MCF 10A (cell line): ENCODE results near the gene KRT86. TPM values are rescaled to one million over a fixed set of nuclear protein-coding genes. Genes with fewer than 3 reads are reported as not detected.
A peak's percentile ranks its signal among the peaks of the same experiment; 100 is the strongest.

ENCODE experiments used
- BruUV-seq: library from RNA; stranded (reverse); fragments of 400-500 nt; replicated peaks from 2 replicates; lab custom pipeline; 2021; lab: Mats Ljungman, UMichigan
- CTCF ChIA-PET: fragments of 300-600 bp; sonication (Branson Sonifier 250); formaldehyde crosslinking; extraction: SDS; loops from one replicate; lab custom pipeline; 2021; ENCODE audit warnings: antibody characterized with exemption, inconsistent platforms; lab: Yijun Ruan, JAX
- POLR2A ChIA-PET: fragments of 300-600, 350-650 bp; sonication (Branson Sonifier 250); formaldehyde crosslinking; extraction: SDS; loops from one replicate; lab custom pipeline; 2020; ENCODE audit warnings: antibody characterized with exemption, inconsistent platforms; lab: Yijun Ruan, JAX
- DNase-seq: peaks from one replicate; pipeline ENCODE4 v3.0.0-alpha.2; 2018; ENCODE audit not compliant: unreplicated experiment
- H3K27ac Mint-ChIP-seq: one replicate; pipeline ENCODE4 v1.8.0; 2022; ENCODE audit warnings: mild to moderate bottlenecking, low read depth, mixed read lengths; ENCODE audit not compliant: unreplicated experiment
- H3K27me3 Mint-ChIP-seq: one replicate; pipeline ENCODE4 v1.8.0; 2022; ENCODE audit warnings: mixed read lengths; ENCODE audit not compliant: insufficient read depth, unreplicated experiment
- H3K36me3 Mint-ChIP-seq: one replicate; pipeline ENCODE4 v1.8.0; 2022; ENCODE audit warnings: mild to moderate bottlenecking, moderate library complexity, mixed read lengths; ENCODE audit not compliant: insufficient read depth, unreplicated experiment
- H3K4me1 Mint-ChIP-seq: one replicate; pipeline ENCODE4 v1.8.0; 2022; ENCODE audit warnings: mixed read lengths; ENCODE audit not compliant: insufficient read depth, unreplicated experiment
- H3K4me3 Mint-ChIP-seq: one replicate; pipeline ENCODE4 v1.8.0; 2022; ENCODE audit warnings: mild to moderate bottlenecking, moderate library complexity, mixed read lengths; ENCODE audit not compliant: unreplicated experiment
- H3K9me3 Mint-ChIP-seq: one replicate; pipeline ENCODE4 v1.8.0; 2022; ENCODE audit warnings: mixed read lengths; ENCODE audit not compliant: unreplicated experiment
- intact Hi-C: fragments of 100-400 bp; cut with micrococcal nuclease; formaldehyde crosslinking; loops from 2 replicates; pipeline ENCODE4 v1.14.1; 2022
- total RNA-seq: library from RNA; stranded (reverse); gene quantifications from 2 replicates; pipeline ENCODE4 v1.2.3, GENCODE V29; 2022
- TF ChIP-seq, protein P1 (sequence below): fragments of 200-600 bp; IDR thresholded peaks from one replicate; pipeline ENCODE4 v1.8.0; 2022; ENCODE audit warnings: antibody characterized with exemption, mild to moderate bottlenecking; ENCODE audit not compliant: unreplicated experiment

Gene KRT86
- total RNA-seq, 1 experiment from 2014 or later = 37.8 TPM

DNA sequence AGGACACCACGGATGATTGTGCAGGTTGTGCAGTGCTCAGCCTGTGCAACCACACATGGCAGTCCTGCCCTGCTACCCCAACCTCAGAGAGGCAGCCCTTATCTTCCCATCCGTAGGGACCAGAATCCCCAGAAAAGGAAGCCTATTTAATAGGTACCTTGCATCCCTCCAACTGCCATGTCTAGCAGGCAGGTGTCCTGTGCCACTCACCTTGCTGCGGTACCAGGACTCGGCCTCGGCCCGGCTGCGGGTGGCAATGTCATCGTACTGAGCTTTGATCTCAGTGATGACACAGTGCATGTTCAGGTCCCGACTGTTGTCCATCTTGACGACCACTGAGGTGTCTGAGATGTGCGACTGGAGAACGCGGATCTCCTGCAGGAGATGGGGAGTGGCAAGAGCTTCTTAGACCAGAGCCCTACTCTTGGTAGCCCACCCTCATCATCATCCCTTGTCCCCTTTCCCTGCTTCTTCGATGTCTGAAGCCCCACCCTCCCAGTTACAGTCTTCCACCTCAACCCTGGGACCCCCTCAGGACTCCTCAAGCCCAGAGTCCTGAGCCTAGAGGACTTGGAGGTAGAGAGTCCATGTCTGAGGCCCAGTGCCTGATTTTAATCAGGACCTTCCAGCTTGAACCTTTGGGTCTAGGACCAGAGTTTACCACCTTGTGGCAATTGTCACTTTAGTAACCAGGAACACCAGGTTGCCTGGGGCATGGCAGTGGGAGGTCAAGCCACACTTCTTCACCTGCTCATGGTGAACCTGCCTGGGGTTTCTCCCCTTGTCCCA is 20.9 kb upstream of the KRT86 start:
- BruUV-seq = no TSS peak
- H3K4me1 Mint-ChIP-seq = peaks cover 17% of the 10 kb centered on the region
- H3K27me3 Mint-ChIP-seq = no peaks in the 10 kb centered on the region
- peak; percentile 53 for DNase-seq
- peaks cover 32% of the 10 kb centered on the region for H3K36me3 Mint-ChIP-seq
- ChIA-PET CTCF (interaction anchor here (0.6 to 2.8 kb wide), 3 partner anchors 10 to 132 kb away, joined by 3 to 11 read pairs (median 9); partner anchors contain the start of gene KRT84), POLR2A (interaction anchor here (0.6 to 3.6 kb wide), 4 partner anchors 9 to 84 kb away, joined by 3 to 13 read pairs (median 8); no protein-coding TSS in a partner anchor)
- no peak overlapping the region for H3K4me3 Mint-ChIP-seq
- H3K9me3 Mint-ChIP-seq = no peaks in the 10 kb centered on the region
- intact Hi-C loops = no loop called here
- TF ChIP-seq, protein P1, sequence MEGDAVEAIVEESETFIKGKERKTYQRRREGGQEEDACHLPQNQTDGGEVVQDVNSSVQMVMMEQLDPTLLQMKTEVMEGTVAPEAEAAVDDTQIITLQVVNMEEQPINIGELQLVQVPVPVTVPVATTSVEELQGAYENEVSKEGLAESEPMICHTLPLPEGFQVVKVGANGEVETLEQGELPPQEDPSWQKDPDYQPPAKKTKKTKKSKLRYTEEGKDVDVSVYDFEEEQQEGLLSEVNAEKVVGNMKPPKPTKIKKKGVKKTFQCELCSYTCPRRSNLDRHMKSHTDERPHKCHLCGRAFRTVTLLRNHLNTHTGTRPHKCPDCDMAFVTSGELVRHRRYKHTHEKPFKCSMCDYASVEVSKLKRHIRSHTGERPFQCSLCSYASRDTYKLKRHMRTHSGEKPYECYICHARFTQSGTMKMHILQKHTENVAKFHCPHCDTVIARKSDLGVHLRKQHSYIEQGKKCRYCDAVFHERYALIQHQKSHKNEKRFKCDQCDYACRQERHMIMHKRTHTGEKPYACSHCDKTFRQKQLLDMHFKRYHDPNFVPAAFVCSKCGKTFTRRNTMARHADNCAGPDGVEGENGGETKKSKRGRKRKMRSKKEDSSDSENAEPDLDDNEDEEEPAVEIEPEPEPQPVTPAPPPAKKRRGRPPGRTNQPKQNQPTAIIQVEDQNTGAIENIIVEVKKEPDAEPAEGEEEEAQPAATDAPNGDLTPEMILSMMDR = no peak
- H3K27ac Mint-ChIP-seq = peak overlapping the region; percentile 84

DNA sequence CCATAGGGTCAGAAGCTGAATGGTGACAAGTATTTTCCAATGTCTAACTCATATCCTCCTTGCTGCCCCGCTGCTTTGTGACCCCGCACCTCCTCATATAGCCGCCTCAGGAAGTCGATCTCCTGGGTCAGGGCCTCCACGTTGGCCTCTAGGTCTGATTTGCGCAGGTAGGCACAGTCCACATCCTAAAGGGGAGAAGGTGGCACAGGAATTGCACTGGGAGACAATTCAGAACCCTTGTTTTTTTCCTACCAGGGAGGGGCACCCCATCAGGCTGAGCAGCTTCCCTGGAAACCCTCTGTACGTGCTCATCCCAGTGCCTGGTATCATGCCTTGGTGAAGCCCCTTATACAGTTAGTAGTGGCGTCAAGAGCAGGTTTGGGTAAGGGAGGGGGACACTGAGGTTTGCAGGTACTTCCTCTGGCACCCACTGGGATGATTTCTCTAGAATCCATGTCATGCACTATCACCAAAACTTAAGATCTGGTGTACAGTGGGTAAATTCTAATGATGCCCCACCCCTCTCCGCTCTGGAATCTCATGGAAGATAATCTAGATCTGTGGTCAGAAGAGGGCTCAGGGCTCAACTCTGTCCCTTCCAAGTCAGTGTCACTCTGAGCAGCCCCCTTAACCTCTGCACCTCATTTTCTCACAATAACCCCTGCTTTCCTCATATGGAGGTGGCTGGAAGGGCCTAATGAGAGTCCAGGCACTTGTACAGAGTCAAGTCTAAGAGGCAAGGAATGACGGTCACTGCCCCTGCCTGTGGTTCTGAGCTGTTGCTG is 20.1 kb upstream of the KRT86 start:
- Mint-ChIP-seq H3K27ac (no peak overlapping the region), H3K36me3 (peaks cover 24% of the 10 kb centered on the region), H3K9me3 (no peaks in the 10 kb centered on the region), H3K27me3 (no peaks in the 10 kb centered on the region), H3K4me1 (peaks cover 16% of the 10 kb centered on the region), H3K4me3 (no peak overlapping the region)
- intact Hi-C loops = no loop called here
- CTCF ChIA-PET = interaction anchor here (0.6 to 2.8 kb wide), 4 partner anchors 10 to 131 kb away, joined by 3 to 11 read pairs (median 6); partner anchors contain the start of gene KRT84
- TF ChIP-seq, protein P1 = no peak
- peak; percentile 54 for DNase-seq
- BruUV-seq = no TSS peak
- POLR2A ChIA-PET = interaction anchor here (0.6 to 3.6 kb wide), 5 partner anchors 8 to 40 kb away, joined by 3 to 13 read pairs (median 5); no protein-coding TSS in a partner anchor

DNA sequence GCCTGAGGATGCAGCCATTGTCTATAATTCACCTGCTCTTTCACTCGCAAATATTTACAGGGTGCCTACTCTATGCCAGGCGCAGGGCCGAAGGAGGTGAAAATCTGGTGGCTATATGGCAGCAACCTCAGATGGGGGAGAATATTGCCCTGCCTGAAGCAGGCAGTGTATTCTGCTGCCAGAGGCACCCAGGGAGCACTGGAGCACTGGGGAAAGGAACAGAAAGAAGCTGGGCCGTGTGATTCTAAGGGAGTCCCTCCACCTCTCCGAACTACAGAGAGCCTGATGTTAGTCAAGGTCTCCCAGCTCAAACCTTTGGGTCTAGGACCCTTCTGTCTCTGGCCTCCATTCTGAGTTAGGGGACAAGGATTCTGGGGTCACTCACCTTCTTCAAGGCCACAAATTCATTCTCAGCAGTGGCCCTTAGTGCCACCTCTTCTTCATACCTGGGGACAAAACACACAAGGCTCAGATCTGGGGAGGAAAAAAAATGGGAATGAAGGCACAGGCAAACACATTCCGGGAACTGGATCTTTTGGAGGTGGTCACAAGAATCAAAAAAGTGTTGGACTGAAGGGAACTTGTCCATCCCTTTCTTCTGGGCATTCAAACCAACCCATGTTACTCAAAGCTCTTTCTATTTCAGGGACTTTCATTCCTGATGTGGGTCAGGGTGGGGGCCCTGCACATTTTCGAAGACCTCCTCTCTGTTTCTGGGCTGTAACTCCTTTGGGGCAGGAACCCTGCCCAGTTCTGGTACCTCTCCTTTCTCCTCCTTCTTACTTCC is 19.3 kb upstream of the KRT86 start:
- Mint-ChIP-seq H3K36me3 (peaks cover 17% of the 10 kb centered on the region), H3K4me3 (no peak overlapping the region), H3K4me1 (peaks cover 14% of the 10 kb centered on the region), H3K9me3 (no peaks in the 10 kb centered on the region), H3K27ac (peak overlapping the region; percentile 11), H3K27me3 (no peaks in the 10 kb centered on the region)
- BruUV-seq = no TSS peak
- ChIA-PET CTCF (interaction anchor here (0.7 to 1.6 kb wide), 3 partner anchors 11 to 72 kb away, joined by 3 to 4 read pairs (median 3); no protein-coding TSS in a partner anchor), POLR2A (interaction anchor here (0.6 to 3.6 kb wide), 8 partner anchors 9 to 82 kb away, joined by 3 to 13 read pairs (median 4); no protein-coding TSS in a partner anchor)
- intact Hi-C loops = no loop called here
- DNase-seq = peak; percentile 50
- TF ChIP-seq, protein P1 = no peak
